Natural killer cell (primary cell): ENCODE results near the gene CCL25. TPM values are rescaled to one million over a fixed set of nuclear protein-coding genes. Genes with fewer than 3 reads are reported as not detected.

Experiments used
- ATAC-seq, 3 donors: fragments of 150-1000 bp in 2 of 3; fragments of 200-7000 bp in 1 of 3; cut with Tn5 transposase; 1 replicate in 1 of 3; 2 replicates in 2 of 3; pipeline ENCODE4 v1.10.0; 2021; ENCODE audit warnings: mild to moderate bottlenecking in 2 of 3, moderate library complexity in 2 of 3
- DNase-seq, 2 donors: peaks; one replicate each; pipeline versions ENCODE4 v3.0.0 to v3.0.0-alpha.2; 2013 to 2021; ENCODE audit warnings: mixed read lengths in 1 of 2
- H3K27ac ChIP-seq: one replicate; pipeline ENCODE4 v1.5.1; 2013; ENCODE audit warnings: mild to moderate bottlenecking, low read length
- H3K27me3 ChIP-seq: one replicate; pipeline ENCODE4 v1.6.1; 2013; ENCODE audit warnings: low read length; ENCODE audit not compliant: control insufficient read depth, insufficient read depth
- H3K36me3 ChIP-seq: one replicate; pipeline ENCODE4 v1.6.1; 2013; ENCODE audit warnings: low read length; ENCODE audit not compliant: control insufficient read depth, insufficient read depth
- H3K4me1 ChIP-seq: one replicate; pipeline ENCODE4 v1.6.1; 2013; ENCODE audit warnings: low read length; ENCODE audit not compliant: control insufficient read depth, insufficient read depth
- H3K4me3 ChIP-seq: one replicate; pipeline ENCODE4 v1.5.1; 2013; ENCODE audit warnings: low read length
- H3K9me3 ChIP-seq: one replicate; pipeline ENCODE4 v1.6.1; 2013; ENCODE audit warnings: low read length; ENCODE audit not compliant: control insufficient read depth, insufficient read depth
- H3K27ac Mint-ChIP-seq, 2 donors: one replicate each; pipeline ENCODE4 v1.8.0; 2022; ENCODE audit warnings: mild to moderate bottlenecking in 2 of 2, mixed read lengths in 2 of 2, moderate library complexity in 1 of 2
- H3K27me3 Mint-ChIP-seq, 2 donors: one replicate each; pipeline ENCODE4 v1.8.0; 2022; ENCODE audit warnings: low read depth in 2 of 2, mixed read lengths in 2 of 2
- H3K36me3 Mint-ChIP-seq: one replicate; pipeline ENCODE4 v1.8.0; 2022; ENCODE audit warnings: mixed read lengths
- H3K4me1 Mint-ChIP-seq, 2 donors: one replicate each; pipeline ENCODE4 v1.8.0; 2022; ENCODE audit warnings: mixed read lengths in 2 of 2
- H3K4me3 Mint-ChIP-seq: one replicate; pipeline ENCODE4 v1.8.0; 2022; ENCODE audit warnings: mild to moderate bottlenecking, moderate library complexity, mixed read lengths
- H3K9me3 Mint-ChIP-seq, 2 donors: one replicate each; pipeline ENCODE4 v1.8.0; 2022; ENCODE audit warnings: mixed read lengths in 2 of 2
- WGBS: methylation state at CpG from one replicate; pipeline ENCODE4 v1.1.7; 2013; ENCODE audit warnings: missing lambda C conversion rate; ENCODE audit not compliant: insufficient coverage; 5-methylcytosine and 5-hydroxymethylcytosine counted together
- intact Hi-C: fragments of 100-400 bp; cut with micrococcal nuclease; formaldehyde crosslinking; loops from one replicate; pipeline ENCODE4 v1.14.2; 2022
- total RNA-seq, 4 donors: library from RNA; stranded (reverse); fragments of 120-200 nt in 1 of 4; gene quantifications; one replicate each; pipeline versions ENCODE4 v1.2.3 to v1.2.4, GENCODE V29; 2013 to 2022
- TF ChIP-seq, protein P1 (sequence below): fragments of 200-600 bp; IDR thresholded peaks from one replicate; pipeline ENCODE4 v1.8.0; 2022; ENCODE audit warnings: antibody characterized with exemption

Gene CCL25
- total RNA-seq, 3 donors from 2014 or later (not counting 1 experiment from before 2014, with no cell fraction given) = 0.28 TPM; not detected in 2

DNA sequence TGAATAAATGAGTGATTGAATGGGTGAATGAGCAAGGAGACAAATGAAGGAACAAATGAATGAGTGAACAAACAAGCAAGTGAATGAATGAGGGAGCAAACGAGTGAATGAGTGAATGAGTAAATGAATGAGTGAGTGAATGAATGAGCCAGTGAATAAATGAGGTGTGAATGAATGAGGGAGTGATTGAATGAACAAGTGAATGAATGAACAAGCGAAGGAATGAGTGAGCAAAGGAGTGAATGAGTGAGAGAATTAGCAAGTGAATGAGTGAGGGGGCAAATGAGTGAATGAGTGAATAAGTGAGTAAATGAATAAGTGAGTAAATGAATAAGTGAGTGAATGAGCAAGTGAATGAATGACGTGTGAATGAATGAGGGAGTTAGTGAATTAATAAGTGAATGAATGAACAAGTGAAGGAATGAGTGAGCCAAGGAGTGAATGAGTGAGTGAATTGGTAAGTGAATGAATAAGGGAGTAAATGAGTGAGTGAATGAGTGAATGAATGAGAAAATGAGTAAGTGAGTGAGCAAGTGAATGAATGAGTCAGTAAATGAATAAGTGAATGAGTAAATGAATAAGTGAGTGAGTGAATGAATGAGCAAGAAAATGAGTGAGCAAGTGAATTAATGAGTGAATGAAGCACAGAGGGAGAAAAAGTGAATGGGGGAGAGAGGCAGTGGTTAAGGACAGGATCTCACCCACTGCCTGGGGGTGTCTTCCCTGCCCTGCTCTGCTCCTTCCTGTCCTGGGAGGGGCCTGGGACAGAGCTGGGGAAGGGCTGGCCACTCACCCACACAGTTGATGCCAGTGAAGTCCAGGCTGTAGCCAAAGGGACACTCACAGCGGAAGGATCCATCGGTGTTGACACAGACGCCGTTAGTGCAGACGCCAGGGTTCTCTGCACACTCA, 36.4 kb downstream of the CCL25 start:
- Mint-ChIP-seq H3K4me3 (no peak overlapping the region), H3K27ac (no peak overlapping the region), H3K4me1 (no peaks in the 10 kb centered on the region), H3K27me3 (no peaks in the 10 kb centered on the region), H3K36me3 (no peaks in the 10 kb centered on the region), H3K9me3 (no peaks in the 10 kb centered on the region)
- no peaks in the 10 kb centered on the region for H3K36me3 ChIP-seq
- H3K27me3 ChIP-seq = no peaks in the 10 kb centered on the region
- H3K4me1 ChIP-seq = no peaks in the 10 kb centered on the region
- 84% methylated on average over 8 of the region's 8 CpGs for WGBS
- H3K27ac ChIP-seq = no peak overlapping the region
- ATAC-seq (no peak), DNase-seq (no peak)
- H3K9me3 ChIP-seq = peaks cover 4% of the 10 kb centered on the region
- no peak overlapping the region for H3K4me3 ChIP-seq
- intact Hi-C loops = no loop called here
- TF ChIP-seq, protein P1, sequence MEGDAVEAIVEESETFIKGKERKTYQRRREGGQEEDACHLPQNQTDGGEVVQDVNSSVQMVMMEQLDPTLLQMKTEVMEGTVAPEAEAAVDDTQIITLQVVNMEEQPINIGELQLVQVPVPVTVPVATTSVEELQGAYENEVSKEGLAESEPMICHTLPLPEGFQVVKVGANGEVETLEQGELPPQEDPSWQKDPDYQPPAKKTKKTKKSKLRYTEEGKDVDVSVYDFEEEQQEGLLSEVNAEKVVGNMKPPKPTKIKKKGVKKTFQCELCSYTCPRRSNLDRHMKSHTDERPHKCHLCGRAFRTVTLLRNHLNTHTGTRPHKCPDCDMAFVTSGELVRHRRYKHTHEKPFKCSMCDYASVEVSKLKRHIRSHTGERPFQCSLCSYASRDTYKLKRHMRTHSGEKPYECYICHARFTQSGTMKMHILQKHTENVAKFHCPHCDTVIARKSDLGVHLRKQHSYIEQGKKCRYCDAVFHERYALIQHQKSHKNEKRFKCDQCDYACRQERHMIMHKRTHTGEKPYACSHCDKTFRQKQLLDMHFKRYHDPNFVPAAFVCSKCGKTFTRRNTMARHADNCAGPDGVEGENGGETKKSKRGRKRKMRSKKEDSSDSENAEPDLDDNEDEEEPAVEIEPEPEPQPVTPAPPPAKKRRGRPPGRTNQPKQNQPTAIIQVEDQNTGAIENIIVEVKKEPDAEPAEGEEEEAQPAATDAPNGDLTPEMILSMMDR = no peak

GRCh38 chr19:8089664-8090601, 37.4 kb downstream of the CCL25 start:
- WGBS = 90% methylated on average over 18 of the region's 19 CpGs
- Histone ChIP-seq H3K4me1 (no peaks in the 10 kb centered on the region), H3K27me3 (no peaks in the 10 kb centered on the region), H3K36me3 (no peaks in the 10 kb centered on the region), H3K27ac (no peak overlapping the region), H3K9me3 (peaks cover 8% of the 10 kb centered on the region), H3K4me3 (no peak overlapping the region)
- intact Hi-C loops = no loop called here
- no peaks in the 10 kb centered on the region for H3K4me1 Mint-ChIP-seq
- H3K27me3 Mint-ChIP-seq = no peaks in the 10 kb centered on the region
- no peaks in the 10 kb centered on the region for H3K9me3 Mint-ChIP-seq
- TF ChIP-seq, protein P1 = no peak
- H3K36me3 Mint-ChIP-seq = no peaks in the 10 kb centered on the region
- DNase-seq (no peak), ATAC-seq (no peak)
- H3K4me3 Mint-ChIP-seq = no peak overlapping the region
- H3K27ac Mint-ChIP-seq = no peak overlapping the region

- 100% methylated on average over 2 of the region's 2 CpGs for WGBS
Measured at GRCh38 chr19:8090950-8091349, 38.4 kb downstream of the CCL25 start.

More at GRCh38 chr19:8090950-8091349, 38.4 kb downstream of the CCL25 start:
- TF ChIP-seq, protein P1 = no peak
- Histone ChIP-seq H3K4me1 (no peaks in the 10 kb centered on the region), H3K27me3 (no peaks in the 10 kb centered on the region), H3K36me3 (no peaks in the 10 kb centered on the region), H3K9me3 (peaks cover 17% of the 10 kb centered on the region), H3K27ac (no peak overlapping the region), H3K4me3 (no peak overlapping the region)
- H3K36me3 Mint-ChIP-seq = no peaks in the 10 kb centered on the region
- ATAC-seq (no peak), DNase-seq (no peak)
- H3K9me3 Mint-ChIP-seq = no peaks in the 10 kb centered on the region
- no peaks in the 10 kb centered on the region for H3K4me1 Mint-ChIP-seq
- H3K27me3 Mint-ChIP-seq = no peaks in the 10 kb centered on the region
- intact Hi-C loops = no loop called here
- H3K27ac Mint-ChIP-seq = no peak overlapping the region
- no peak overlapping the region for H3K4me3 Mint-ChIP-seq
